HT1080 (cell line): Measurements from ENCODE around the gene C11orf16. TPM values are rescaled to one million over a fixed set of nuclear protein-coding genes. Genes with fewer than 3 reads are reported as not detected.
"Not testable (repeated sequence)": the region's sequence is repeated elsewhere in the genome, so short reads cannot be mapped to it uniquely, and the experiment has no call there.

Source experiments
- DNase-seq: peaks from one replicate; pipeline ENCODE4 v3.0.0-alpha.2; 2015; ENCODE audit warnings: low read depth
- small RNA-seq: library from RNA; depleted of rRNA; stranded (forward); fragments of <200 nt; gene quantifications from one replicate; pipeline ENCODE3, GENCODE V24; 2014
- total RNA-seq: library from RNA; depleted of rRNA; stranded (reverse); fragments of >200 nt; shearing (Covaris generic); gene quantifications from 2 replicates; pipeline ENCODE4 v1.2.3, GENCODE V29; 2014; rRNA removed

The C11orf16 gene
- total RNA-seq, 1 experiment from 2014 or later, result not detected

- DNase-seq, result no peak
These were observed 33.5 kb downstream of the C11orf16 start for GRCh38 chr11:8899119-8899753.

- DNase-seq, result not testable (repeated sequence)
These were observed 41.6 kb downstream of the C11orf16 start for GRCh38 chr11:8891185-8891584.

GRCh38 chr11:8886322-8886721 lies 46.4 kb downstream of the C11orf16 start:
- no peak for DNase-seq

- DNase-seq, result not testable (repeated sequence)
These were observed 51.2 kb downstream of the C11orf16 start for GRCh38 chr11:8881585-8881984.

GRCh38 chr11:8878771-8879170 lies 54.0 kb downstream of the C11orf16 start:
- DNase-seq, result no peak

- no peak for DNase-seq
These were observed 58.9 kb downstream of the C11orf16 start for GRCh38 chr11:8873741-8874405.

- no peak for DNase-seq
These were observed 60.8 kb downstream of the C11orf16 start for GRCh38 chr11:8871962-8872361.

GRCh38 chr11:8871171-8871775 lies 61.5 kb downstream of the C11orf16 start:
- peak; percentile 69 for DNase-seq

- peak; percentile 75 for DNase-seq
These were observed 62.2 kb downstream of the C11orf16 start for GRCh38 chr11:8870411-8871170.

Small RNA genes within 50 kb of the gene (small RNA-seq; reads per million reads assigned to genes)
- not detected for gene RF00019

Other genes starting within 250 kb of the C11orf16 start
- 30.3 and 34.1 TPM in 2 replicates for gene AKIP1, start 21.8 kb downstream of the C11orf16 start, total RNA-seq
- gene ASCL3, start 10.1 kb upstream of the C11orf16 start, total RNA-seq, result not detected in 2 replicates
- gene TMEM9B, start 31.5 kb upstream of the C11orf16 start, total RNA-seq, result 44.6 and 52.8 TPM in 2 replicates
- 52.6 and 61.3 TPM in 2 replicates for gene NRIP3, start 71.1 kb upstream of the C11orf16 start, total RNA-seq
- gene SCUBE2, start 158.7 kb upstream of the C11orf16 start, total RNA-seq, result 0.71 and 1.5 TPM in 2 replicates